K562 (cell line): ENCODE measurements around the gene HIPK2. TPM values are rescaled to one million over a fixed set of nuclear protein-coding genes. Genes with fewer than 3 reads are reported as not detected.

ENCODE experiments used
- CEBPG ChIP-seq, 3 experiments: fragments of 200-800 bp in 1 of 3; sonication (Bioruptor generic) in 1 of 3; sonication (generic) in 1 of 3; formaldehyde crosslinking in 1 of 3; IDR thresholded peaks in 2 of 3; conservative IDR thresholded peaks in 1 of 3; 2 replicates each; pipeline versions ENCODE4 v1.6.1 to v1.8.0; 2016 to 2022; ENCODE audit warnings: missing compliant biosample characterization in 2 of 3, missing genetic modification characterization in 2 of 3, mild to moderate bottlenecking in 1 of 3, missing genetic modification reagents in 1 of 3
- MEIS2 ChIP-seq: fragments of 450-650 bp; IDR thresholded peaks from 2 replicates; pipeline ENCODE4 v1.6.1; 2014; ENCODE audit warnings: mild to moderate bottlenecking; ENCODE audit not compliant: partially characterized antibody
- polyA plus RNA-seq, 8 experiments: library from polyadenylated mRNA; depleted of rRNA in 4 of 8; stranded (reverse) in 5 of 8; unstranded in 3 of 8; fragments of >200 nt; fragmentation: Nextera tagmentation in 2 of 8; fragmentation: Illumina TruSeq in 1 of 8; extraction: Ambion mirVana in 2 of 8; extraction: Trizol in 1 of 8; gene quantifications; 2 replicates each; pipeline versions ENCODE4 v1.2.1 to v1.2.3, GENCODE V29; 2011 to 2014; ENCODE audit warnings: inconsistent platforms in 1 of 8, missing spikeins in 1 of 8
- total RNA-seq, 7 experiments: library from RNA; depleted of rRNA in 6 of 7; stranded (reverse); fragments of >200 nt in 6 of 7; fragmentation: Illumina TruSeq in 2 of 7; extraction: Trizol in 2 of 7; gene quantifications; 2 replicates each; pipeline versions ENCODE4 v1.2.1 to v1.2.3, GENCODE V29; 2011 to 2021; ENCODE audit warnings: low replicate concordance in 1 of 7
- TF ChIP-seq, protein P1 (sequence below): fragments of 200-600 bp; sonication (generic); IDR thresholded peaks from one replicate; pipeline ENCODE4 v1.6.1; 2012; ENCODE audit warnings: mild to moderate bottlenecking, low read depth, low read length, inconsistent platforms
- TF ChIP-seq, protein P2 (sequence below): IDR thresholded peaks from 3 replicates; pipeline ENCODE4 v1.6.1; 2011; ENCODE audit warnings: borderline replicate concordance, mild to moderate bottlenecking; ENCODE audit not compliant: insufficient read length, insufficient read depth
- TF ChIP-seq, protein P3 (sequence below): fragments of 250-450 bp; sonication (Bioruptor Pico); IDR thresholded peaks from 2 replicates; pipeline ENCODE4 v1.5.0; 2022; ENCODE audit warnings: mild to moderate bottlenecking
- TF ChIP-seq, protein P4 (sequence below): IDR thresholded peaks from 2 replicates; pipeline ENCODE4 v1.6.1; 2012; ENCODE audit warnings: low read depth, low read length, improper control_type of control experiment, borderline replicate concordance

Gene HIPK2
- total and polyA plus RNA-seq, 9 of the 15 experiments (the other 6 are each of a cell fraction or from before 2014, with no cell fraction given), result 0.69 to 19.8 (median 5.1) TPM

DNA sequence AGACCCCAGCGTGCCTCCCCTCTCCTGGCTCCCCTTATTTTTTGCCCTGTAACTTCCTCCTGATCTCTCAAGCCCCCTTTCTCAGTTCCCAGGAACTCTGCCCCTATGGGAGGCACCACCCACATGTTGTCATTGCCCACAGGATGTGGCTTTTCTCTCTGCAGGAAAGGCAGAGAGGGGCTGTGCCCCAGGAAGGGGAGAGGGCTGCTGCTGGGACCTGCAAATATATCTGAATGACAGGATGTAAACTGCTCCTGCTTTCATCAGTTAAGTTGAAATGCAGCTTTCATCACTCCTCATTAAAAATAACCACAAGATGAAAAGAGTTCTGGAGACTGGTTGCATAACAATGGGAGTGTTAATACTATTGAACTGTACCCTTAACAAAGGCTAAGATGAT lies 151.0 kb downstream of the HIPK2 start (continued):
- TF ChIP-seq, protein P1, sequence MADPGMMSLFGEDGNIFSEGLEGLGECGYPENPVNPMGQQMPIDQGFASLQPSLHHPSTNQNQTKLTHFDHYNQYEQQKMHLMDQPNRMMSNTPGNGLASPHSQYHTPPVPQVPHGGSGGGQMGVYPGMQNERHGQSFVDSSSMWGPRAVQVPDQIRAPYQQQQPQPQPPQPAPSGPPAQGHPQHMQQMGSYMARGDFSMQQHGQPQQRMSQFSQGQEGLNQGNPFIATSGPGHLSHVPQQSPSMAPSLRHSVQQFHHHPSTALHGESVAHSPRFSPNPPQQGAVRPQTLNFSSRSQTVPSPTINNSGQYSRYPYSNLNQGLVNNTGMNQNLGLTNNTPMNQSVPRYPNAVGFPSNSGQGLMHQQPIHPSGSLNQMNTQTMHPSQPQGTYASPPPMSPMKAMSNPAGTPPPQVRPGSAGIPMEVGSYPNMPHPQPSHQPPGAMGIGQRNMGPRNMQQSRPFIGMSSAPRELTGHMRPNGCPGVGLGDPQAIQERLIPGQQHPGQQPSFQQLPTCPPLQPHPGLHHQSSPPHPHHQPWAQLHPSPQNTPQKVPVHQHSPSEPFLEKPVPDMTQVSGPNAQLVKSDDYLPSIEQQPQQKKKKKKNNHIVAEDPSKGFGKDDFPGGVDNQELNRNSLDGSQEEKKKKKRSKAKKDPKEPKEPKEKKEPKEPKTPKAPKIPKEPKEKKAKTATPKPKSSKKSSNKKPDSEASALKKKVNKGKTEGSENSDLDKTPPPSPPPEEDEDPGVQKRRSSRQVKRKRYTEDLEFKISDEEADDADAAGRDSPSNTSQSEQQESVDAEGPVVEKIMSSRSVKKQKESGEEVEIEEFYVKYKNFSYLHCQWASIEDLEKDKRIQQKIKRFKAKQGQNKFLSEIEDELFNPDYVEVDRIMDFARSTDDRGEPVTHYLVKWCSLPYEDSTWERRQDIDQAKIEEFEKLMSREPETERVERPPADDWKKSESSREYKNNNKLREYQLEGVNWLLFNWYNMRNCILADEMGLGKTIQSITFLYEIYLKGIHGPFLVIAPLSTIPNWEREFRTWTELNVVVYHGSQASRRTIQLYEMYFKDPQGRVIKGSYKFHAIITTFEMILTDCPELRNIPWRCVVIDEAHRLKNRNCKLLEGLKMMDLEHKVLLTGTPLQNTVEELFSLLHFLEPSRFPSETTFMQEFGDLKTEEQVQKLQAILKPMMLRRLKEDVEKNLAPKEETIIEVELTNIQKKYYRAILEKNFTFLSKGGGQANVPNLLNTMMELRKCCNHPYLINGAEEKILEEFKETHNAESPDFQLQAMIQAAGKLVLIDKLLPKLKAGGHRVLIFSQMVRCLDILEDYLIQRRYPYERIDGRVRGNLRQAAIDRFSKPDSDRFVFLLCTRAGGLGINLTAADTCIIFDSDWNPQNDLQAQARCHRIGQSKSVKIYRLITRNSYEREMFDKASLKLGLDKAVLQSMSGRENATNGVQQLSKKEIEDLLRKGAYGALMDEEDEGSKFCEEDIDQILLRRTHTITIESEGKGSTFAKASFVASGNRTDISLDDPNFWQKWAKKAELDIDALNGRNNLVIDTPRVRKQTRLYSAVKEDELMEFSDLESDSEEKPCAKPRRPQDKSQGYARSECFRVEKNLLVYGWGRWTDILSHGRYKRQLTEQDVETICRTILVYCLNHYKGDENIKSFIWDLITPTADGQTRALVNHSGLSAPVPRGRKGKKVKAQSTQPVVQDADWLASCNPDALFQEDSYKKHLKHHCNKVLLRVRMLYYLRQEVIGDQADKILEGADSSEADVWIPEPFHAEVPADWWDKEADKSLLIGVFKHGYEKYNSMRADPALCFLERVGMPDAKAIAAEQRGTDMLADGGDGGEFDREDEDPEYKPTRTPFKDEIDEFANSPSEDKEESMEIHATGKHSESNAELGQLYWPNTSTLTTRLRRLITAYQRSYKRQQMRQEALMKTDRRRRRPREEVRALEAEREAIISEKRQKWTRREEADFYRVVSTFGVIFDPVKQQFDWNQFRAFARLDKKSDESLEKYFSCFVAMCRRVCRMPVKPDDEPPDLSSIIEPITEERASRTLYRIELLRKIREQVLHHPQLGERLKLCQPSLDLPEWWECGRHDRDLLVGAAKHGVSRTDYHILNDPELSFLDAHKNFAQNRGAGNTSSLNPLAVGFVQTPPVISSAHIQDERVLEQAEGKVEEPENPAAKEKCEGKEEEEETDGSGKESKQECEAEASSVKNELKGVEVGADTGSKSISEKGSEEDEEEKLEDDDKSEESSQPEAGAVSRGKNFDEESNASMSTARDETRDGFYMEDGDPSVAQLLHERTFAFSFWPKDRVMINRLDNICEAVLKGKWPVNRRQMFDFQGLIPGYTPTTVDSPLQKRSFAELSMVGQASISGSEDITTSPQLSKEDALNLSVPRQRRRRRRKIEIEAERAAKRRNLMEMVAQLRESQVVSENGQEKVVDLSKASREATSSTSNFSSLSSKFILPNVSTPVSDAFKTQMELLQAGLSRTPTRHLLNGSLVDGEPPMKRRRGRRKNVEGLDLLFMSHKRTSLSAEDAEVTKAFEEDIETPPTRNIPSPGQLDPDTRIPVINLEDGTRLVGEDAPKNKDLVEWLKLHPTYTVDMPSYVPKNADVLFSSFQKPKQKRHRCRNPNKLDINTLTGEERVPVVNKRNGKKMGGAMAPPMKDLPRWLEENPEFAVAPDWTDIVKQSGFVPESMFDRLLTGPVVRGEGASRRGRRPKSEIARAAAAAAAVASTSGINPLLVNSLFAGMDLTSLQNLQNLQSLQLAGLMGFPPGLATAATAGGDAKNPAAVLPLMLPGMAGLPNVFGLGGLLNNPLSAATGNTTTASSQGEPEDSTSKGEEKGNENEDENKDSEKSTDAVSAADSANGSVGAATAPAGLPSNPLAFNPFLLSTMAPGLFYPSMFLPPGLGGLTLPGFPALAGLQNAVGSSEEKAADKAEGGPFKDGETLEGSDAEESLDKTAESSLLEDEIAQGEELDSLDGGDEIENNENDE, result no peak
- TF ChIP-seq, protein P2, sequence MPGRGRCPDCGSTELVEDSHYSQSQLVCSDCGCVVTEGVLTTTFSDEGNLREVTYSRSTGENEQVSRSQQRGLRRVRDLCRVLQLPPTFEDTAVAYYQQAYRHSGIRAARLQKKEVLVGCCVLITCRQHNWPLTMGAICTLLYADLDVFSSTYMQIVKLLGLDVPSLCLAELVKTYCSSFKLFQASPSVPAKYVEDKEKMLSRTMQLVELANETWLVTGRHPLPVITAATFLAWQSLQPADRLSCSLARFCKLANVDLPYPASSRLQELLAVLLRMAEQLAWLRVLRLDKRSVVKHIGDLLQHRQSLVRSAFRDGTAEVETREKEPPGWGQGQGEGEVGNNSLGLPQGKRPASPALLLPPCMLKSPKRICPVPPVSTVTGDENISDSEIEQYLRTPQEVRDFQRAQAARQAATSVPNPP, result no peak
- TF ChIP-seq MEIS2 (peak; percentile 27), CEBPG (CRISPR knock-in tag; IDR thresholded peaks at IDR 0.05) (no peak), CEBPG (tag; conservative IDR thresholded peaks at IDR 0.05 in 1 of 2, IDR thresholded peaks at IDR 0.05 in 1 of 2) (peak; percentile 56 to 78; a peak in 3 of 4 replicates)
- TF ChIP-seq, protein P3, sequence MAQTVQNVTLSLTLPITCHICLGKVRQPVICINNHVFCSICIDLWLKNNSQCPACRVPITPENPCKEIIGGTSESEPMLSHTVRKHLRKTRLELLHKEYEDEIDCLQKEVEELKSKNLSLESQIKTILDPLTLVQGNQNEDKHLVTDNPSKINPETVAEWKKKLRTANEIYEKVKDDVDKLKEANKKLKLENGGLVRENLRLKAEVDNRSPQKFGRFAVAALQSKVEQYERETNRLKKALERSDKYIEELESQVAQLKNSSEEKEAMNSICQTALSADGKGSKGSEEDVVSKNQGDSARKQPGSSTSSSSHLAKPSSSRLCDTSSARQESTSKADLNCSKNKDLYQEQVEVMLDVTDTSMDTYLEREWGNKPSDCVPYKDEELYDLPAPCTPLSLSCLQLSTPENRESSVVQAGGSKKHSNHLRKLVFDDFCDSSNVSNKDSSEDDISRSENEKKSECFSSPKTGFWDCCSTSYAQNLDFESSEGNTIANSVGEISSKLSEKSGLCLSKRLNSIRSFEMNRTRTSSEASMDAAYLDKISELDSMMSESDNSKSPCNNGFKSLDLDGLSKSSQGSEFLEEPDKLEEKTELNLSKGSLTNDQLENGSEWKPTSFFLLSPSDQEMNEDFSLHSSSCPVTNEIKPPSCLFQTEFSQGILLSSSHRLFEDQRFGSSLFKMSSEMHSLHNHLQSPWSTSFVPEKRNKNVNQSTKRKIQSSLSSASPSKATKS (CRISPR knock-in tag), result no peak
- TF ChIP-seq, protein P4, sequence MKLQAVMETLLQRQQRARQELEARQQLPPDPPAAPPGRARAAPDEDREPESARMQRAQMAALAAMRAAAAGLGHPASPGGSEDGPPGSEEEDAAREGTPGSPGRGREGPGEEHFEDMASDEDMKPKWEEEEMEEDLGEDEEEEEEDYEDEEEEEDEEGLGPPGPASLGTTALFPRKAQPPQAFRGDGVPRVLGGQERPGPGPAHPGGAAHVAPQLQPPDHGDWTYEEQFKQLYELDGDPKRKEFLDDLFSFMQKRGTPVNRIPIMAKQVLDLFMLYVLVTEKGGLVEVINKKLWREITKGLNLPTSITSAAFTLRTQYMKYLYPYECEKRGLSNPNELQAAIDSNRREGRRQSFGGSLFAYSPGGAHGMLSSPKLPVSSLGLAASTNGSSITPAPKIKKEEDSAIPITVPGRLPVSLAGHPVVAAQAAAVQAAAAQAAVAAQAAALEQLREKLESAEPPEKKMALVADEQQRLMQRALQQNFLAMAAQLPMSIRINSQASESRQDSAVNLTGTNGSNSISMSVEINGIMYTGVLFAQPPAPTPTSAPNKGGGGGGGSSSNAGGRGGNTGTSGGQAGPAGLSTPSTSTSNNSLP, result no peak
